ENCODE measurements around the gene ATG10. TPM values are rescaled to one million over a fixed set of nuclear protein-coding genes. Genes with fewer than 3 reads are reported as not detected.
A peak's percentile ranks its signal among the peaks of the same experiment; 100 is the strongest.
"Not testable (repeated sequence)": the region's sequence is repeated elsewhere in the genome, so short reads cannot be mapped to it uniquely, and the experiment has no call there.

ATG10 gene
- total RNA-seq, 1 donor from 2014 or later: 8.7 TPM

DNA sequence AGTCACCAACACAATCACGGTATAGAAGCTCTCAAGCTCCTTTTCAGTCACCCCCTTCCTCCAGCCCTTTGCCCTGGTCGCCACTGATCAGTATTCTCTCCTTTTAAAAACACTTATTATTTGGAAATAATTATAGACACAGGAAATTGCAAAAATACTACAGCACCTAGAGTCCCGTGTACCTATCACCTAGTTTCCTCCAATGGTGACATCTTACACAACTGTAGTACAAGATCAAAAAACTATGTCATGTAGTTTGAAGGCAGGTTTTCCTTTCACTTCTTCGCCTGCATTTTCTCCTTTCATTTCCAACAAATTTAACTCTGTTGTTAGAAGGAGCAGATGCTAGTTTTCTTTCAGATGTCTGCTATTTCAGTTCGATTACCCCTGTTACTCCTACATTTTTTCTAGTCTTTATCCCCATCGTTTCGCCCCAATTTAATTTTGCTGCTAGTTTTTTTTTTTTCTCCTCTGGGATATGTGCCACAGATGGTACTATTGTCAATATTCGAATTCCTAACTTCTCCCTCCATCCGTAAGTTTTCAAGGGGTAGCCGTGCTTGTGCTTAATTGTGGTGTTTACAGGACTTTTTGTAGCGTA lies 612 bp upstream of the ATG10 start:
- no peaks in the 10 kb centered on the region for H3K27me3 Mint-ChIP-seq
- peak overlapping the region; percentile 91 for H3K4me3 Mint-ChIP-seq
- TF ChIP-seq, protein P1, sequence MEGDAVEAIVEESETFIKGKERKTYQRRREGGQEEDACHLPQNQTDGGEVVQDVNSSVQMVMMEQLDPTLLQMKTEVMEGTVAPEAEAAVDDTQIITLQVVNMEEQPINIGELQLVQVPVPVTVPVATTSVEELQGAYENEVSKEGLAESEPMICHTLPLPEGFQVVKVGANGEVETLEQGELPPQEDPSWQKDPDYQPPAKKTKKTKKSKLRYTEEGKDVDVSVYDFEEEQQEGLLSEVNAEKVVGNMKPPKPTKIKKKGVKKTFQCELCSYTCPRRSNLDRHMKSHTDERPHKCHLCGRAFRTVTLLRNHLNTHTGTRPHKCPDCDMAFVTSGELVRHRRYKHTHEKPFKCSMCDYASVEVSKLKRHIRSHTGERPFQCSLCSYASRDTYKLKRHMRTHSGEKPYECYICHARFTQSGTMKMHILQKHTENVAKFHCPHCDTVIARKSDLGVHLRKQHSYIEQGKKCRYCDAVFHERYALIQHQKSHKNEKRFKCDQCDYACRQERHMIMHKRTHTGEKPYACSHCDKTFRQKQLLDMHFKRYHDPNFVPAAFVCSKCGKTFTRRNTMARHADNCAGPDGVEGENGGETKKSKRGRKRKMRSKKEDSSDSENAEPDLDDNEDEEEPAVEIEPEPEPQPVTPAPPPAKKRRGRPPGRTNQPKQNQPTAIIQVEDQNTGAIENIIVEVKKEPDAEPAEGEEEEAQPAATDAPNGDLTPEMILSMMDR (conservative IDR thresholded peaks at IDR 0.05): no peak
- DNase-seq (ENCODE audit: extremely low spot score, unreplicated experiment): no peak
- H3K27ac Mint-ChIP-seq: peak overlapping the region; percentile 98
- peaks cover 28% of the 10 kb centered on the region for H3K4me1 Mint-ChIP-seq (ENCODE audit: unreplicated experiment)
- H3K36me3 Mint-ChIP-seq: no peaks in the 10 kb centered on the region
- H3K9me3 Mint-ChIP-seq: no peaks in the 10 kb centered on the region

DNA sequence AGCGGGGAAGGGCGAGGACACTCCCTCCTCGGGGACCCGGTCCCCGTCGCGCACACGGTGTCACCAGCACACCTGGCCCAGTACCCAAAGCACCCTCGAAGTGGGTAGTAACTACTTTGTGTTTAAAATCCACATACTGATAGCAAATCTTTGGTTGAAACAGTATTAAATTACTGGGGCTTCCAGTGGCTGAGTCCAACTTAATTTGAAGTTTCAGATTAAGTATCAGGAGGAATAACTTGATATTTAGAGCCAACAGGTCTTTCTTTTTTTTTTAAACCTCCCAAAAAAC lies 615 bp downstream of the ATG10 start:
- H3K4me3 Mint-ChIP-seq: peak overlapping the region; percentile 83
- TF ChIP-seq, protein P1 (conservative IDR thresholded peaks at IDR 0.05): no peak
- H3K36me3 Mint-ChIP-seq: peaks cover 4% of the 10 kb centered on the region
- H3K9me3 Mint-ChIP-seq: no peaks in the 10 kb centered on the region
- H3K27me3 Mint-ChIP-seq: no peaks in the 10 kb centered on the region
- no peak for DNase-seq (ENCODE audit: extremely low spot score, unreplicated experiment)
- H3K27ac Mint-ChIP-seq: peak overlapping the region; percentile 92
- peaks cover 28% of the 10 kb centered on the region for H3K4me1 Mint-ChIP-seq (ENCODE audit: unreplicated experiment)

DNA sequence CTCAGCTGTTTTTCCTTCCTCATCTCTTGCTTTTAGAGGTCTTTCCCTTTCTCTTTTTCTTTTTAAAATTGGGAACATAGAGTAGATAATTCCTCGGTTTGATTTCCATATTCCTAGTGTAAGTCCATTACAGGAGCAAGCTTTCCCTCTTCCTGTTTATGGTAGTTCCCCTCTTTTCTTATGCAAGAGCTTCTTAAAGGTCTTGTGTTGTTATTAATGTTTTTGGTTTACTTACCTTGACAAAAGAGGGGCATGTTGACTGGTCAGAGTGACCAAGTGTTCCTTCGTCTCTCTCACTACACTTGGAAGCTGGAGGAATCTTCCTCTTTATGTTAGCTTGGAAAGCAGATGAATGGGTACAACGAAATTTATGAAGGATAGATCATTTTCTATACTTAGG lies 8.3 kb downstream of the ATG10 start:
- Mint-ChIP-seq H3K36me3 (peaks cover 24% of the 10 kb centered on the region), H3K4me1 (ENCODE audit: unreplicated experiment) (no peaks in the 10 kb centered on the region), H3K9me3 (no peaks in the 10 kb centered on the region), H3K27ac (no peak overlapping the region), H3K4me3 (no peak overlapping the region), H3K27me3 (no peaks in the 10 kb centered on the region)
- DNase-seq (ENCODE audit: extremely low spot score, unreplicated experiment): no peak
- TF ChIP-seq, protein P1 (conservative IDR thresholded peaks at IDR 0.05): no peak

DNA sequence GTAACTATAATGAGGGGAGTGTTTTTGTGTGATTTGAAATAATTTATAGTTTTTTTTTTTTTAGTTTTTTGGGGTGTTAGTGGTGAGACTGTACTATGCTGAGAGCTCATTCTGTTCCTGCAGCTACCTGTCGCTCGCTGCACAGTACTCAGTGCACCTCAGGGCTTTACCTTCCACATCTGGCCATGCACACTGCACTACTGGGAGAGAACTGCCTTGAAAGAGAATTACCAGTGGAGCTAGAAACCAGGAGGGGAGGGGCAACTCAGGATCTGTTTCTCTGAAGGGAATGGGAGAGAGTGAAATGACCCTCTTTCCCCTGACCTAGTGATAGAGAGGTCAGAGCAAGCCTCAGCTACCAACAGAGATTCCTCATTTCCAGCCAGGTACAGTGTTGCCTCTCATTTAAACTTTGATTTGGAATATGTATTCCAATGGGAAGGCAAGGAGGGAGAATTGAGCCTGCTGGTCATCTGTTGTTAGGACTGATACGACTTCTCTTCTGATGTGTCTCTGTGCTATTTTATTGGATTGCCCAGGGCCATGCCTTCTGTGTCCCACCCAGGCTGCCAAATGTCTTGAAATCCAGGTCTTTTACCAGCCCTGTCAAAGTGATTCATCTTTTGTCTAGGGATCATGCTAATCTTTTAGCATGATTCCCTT lies 8.9 kb downstream of the ATG10 start:
- Mint-ChIP-seq H3K27ac (no peak overlapping the region), H3K27me3 (no peaks in the 10 kb centered on the region)

DNA sequence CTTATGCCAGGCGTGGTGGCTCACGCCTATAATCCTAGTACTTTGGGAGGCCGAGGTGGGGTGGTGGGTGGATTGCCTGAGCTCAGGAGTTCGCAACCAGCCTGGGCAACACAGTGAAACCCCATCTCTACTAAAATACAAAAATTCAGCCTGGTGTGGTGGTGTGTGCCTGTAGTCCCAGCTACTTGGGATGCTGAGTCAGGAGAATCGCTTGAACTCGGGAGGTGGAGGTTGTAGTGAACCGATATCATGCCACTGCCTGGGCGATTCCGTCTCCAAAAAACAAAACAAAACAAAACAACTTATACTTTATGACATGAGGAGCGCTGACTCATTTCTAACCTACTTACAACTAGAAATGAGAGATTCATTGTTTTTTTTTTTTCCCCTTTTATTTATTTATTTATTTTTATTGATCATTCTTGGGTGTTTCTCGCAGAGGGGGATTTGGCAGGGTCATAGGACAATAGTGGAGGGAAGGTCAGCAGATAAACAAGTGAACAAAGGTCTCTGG lies 10.4 kb downstream of the ATG10 start:
- not testable (repeated sequence) for H3K9me3 Mint-ChIP-seq, H3K27ac Mint-ChIP-seq
- peaks cover 36% of the 10 kb centered on the region for H3K36me3 Mint-ChIP-seq

More for the DNA sequence above, 8.9 kb downstream of the ATG10 start:
- Mint-ChIP-seq H3K9me3 (no peaks in the 10 kb centered on the region), H3K4me3 (no peak overlapping the region), H3K36me3 (peaks cover 29% of the 10 kb centered on the region), H3K4me1 (ENCODE audit: unreplicated experiment) (no peaks in the 10 kb centered on the region)
- DNase-seq (ENCODE audit: extremely low spot score, unreplicated experiment): no peak
- TF ChIP-seq, protein P1 (conservative IDR thresholded peaks at IDR 0.05): no peak

DNA sequence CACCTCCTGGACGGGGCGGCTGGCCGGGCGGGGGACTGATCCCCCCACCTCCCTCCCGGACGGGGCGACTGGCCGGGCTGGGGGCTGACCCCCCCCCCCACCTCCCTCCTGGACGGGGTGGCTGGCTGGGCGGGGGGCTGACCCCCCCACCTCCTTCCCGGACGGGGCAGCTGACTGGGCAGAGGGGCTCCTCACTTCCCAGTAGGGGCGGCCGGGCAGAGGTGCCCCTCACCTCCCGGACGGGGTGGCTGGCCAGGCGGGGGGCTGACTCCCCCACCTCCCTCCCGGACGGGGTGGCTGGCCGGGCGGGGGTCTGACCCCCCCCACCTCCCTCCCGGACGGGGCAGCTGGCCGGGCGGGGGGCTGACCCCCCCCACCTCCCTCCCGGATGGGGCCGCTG lies 11.3 kb downstream of the ATG10 start:
- H3K36me3 Mint-ChIP-seq: peaks cover 31% of the 10 kb centered on the region
- not testable (repeated sequence) for H3K27me3 Mint-ChIP-seq; H3K27ac Mint-ChIP-seq; H3K4me1 Mint-ChIP-seq (ENCODE audit: unreplicated experiment); H3K9me3 Mint-ChIP-seq; H3K4me3 Mint-ChIP-seq; DNase-seq (ENCODE audit: extremely low spot score, unreplicated experiment)

More for the DNA sequence above, 10.4 kb downstream of the ATG10 start:
- H3K27me3 Mint-ChIP-seq; H3K4me1 Mint-ChIP-seq (ENCODE audit: unreplicated experiment); H3K4me3 Mint-ChIP-seq; DNase-seq (ENCODE audit: extremely low spot score, unreplicated experiment): not testable (repeated sequence)

DNA sequence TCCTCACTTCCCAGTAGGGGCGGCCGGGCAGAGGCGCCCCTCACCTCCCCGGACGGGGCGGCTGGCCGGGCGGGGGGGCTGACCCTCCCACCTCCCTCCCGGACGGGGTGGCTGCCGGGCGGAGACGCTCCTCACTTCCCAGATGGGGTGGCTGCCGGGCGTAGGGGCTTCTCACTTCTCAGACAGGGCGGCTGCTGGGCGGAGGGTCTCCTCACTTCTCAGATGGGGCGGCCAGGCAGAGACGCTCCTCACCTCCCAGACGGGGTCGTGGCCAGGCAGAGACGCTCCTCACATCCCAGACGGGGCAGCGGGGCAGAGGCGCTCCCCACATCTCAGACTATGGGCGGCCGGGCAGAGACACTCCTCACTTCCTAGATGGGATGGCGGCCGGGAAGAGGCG lies 11.7 kb downstream of the ATG10 start:
- H3K4me3 Mint-ChIP-seq, H3K9me3 Mint-ChIP-seq: not testable (repeated sequence)
- H3K36me3 Mint-ChIP-seq: peaks cover 27% of the 10 kb centered on the region

More for the DNA sequence above, 11.7 kb downstream of the ATG10 start:
- not testable (repeated sequence) for H3K27ac Mint-ChIP-seq; H3K27me3 Mint-ChIP-seq; DNase-seq (ENCODE audit: extremely low spot score, unreplicated experiment); H3K4me1 Mint-ChIP-seq (ENCODE audit: unreplicated experiment)
